Stimulated activated naive CD8-positive, alpha-beta T cell treated with anti-CD3 and anti-CD28 coated beads, Interleukin-15, Interleukin-2, amounts not matched to agents 100 ng/mL and 50 ng/mL, for 24 hours (primary cell): ENCODE measurements around the gene SPATA13.

Source experiments
- H3K27ac Mint-ChIP-seq: one replicate; pipeline ENCODE4 v1.8.0; 2021; ENCODE audit warnings: mild to moderate bottlenecking, mixed read lengths
- H3K27me3 Mint-ChIP-seq: one replicate; pipeline ENCODE4 v1.8.0; 2021; ENCODE audit warnings: mixed read lengths
- H3K36me3 Mint-ChIP-seq: one replicate; pipeline ENCODE4 v1.8.0; 2021; ENCODE audit warnings: low read depth, mixed read lengths
- H3K4me1 Mint-ChIP-seq: one replicate; pipeline ENCODE4 v1.8.0; 2021; ENCODE audit warnings: low read depth, mixed read lengths
- H3K4me3 Mint-ChIP-seq: one replicate; pipeline ENCODE4 v1.8.0; 2021; ENCODE audit warnings: mild to moderate bottlenecking, mixed read lengths
- H3K9me3 Mint-ChIP-seq: one replicate; pipeline ENCODE4 v1.8.0; 2021; ENCODE audit warnings: mixed read lengths

The SPATA13 gene

DNA sequence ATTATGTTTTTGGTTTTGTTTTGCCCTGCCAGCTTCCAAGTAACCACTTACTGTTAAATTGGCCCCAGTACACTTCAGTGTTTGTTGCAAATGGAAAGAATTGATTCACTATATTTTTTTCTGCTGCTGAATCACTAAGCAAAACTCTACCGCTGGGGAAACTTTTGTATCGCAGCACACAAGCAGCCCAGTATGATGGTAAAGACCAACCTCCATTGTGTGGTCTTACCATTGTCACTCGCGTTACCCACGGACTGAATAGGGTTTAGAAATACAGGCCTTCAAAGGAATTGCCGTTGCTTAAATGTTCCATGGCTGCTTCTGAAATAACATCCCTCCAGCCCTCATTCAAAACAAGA is 7.9 kb downstream of the SPATA13 start:
- Mint-ChIP-seq H3K36me3 (peaks cover 58% of the 10 kb centered on the region), H3K4me1 (peaks cover 40% of the 10 kb centered on the region), H3K27me3 (peaks cover 2% of the 10 kb centered on the region), H3K27ac (peak overlapping the region; percentile 26), H3K9me3 (no peaks in the 10 kb centered on the region), H3K4me3 (no peak overlapping the region)

DNA sequence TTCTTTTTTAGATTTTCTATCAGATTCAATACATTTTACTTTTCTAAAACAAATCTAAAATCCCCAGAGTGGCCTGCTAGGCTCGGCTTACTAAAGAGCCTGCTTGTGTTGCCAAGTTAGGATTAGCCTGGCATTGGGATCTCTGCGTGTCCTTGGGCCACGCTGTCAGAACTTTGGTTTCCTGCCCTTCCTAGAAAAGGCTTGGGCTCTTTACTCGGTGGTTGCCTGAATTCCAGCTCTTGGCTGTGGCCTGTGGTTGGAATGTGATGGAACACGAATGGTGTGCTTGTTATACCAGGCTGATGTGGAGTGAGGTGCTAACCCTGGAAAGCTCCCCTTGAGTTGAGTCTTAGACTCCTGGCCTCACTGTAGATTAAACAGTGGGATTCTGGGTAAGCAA is 8.5 kb downstream of the SPATA13 start:
- Mint-ChIP-seq H3K27me3 (no peaks in the 10 kb centered on the region), H3K27ac (peak overlapping the region; percentile 72), H3K36me3 (peaks cover 61% of the 10 kb centered on the region), H3K4me1 (peaks cover 46% of the 10 kb centered on the region), H3K4me3 (no peak overlapping the region), H3K9me3 (no peaks in the 10 kb centered on the region)

DNA sequence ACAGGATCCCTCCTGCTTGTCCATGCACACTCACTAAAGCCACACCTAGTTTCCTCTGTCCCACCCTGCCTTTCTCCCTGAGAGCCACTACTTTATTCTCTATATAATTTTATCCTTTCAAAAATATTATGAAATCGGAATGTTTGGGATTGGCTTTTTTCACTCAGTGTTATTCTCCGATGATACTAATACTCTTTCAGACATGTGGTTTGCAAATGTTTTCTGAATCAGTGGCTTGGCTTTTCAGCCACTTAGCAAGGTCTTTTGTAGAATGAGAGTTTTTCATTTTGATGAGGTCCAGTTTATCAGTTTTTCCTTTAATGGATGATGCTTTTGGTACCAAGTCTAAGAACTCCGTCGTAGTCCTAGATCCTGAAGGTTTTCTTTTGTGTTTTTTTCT is 11.6 kb downstream of the SPATA13 start:
- Mint-ChIP-seq H3K27ac (no peak overlapping the region), H3K4me3 (no peak overlapping the region), H3K4me1 (peaks cover 67% of the 10 kb centered on the region), H3K27me3 (no peaks in the 10 kb centered on the region), H3K36me3 (peaks cover 43% of the 10 kb centered on the region), H3K9me3 (no peaks in the 10 kb centered on the region)

DNA sequence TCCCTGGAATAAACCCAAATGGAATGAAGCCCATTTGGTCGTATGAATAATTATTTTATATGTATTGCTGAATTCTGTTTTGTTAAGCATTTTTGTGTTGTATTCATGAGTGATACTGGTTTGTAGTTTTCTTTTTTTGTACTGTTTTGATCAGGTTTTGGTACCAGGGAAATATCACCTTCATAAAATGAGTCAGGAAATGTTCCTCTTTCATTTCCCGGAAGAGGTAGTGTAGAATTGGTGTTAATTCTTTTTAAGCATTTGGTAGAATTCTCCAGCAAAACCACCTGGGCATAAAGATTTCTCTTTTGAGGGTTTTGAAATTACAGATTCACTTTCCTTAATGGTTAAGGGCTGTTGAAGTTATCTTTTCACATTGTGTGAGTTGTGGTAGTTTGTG is 13.3 kb downstream of the SPATA13 start:
- peak overlapping the region; percentile 19 for H3K4me3 Mint-ChIP-seq

DNA sequence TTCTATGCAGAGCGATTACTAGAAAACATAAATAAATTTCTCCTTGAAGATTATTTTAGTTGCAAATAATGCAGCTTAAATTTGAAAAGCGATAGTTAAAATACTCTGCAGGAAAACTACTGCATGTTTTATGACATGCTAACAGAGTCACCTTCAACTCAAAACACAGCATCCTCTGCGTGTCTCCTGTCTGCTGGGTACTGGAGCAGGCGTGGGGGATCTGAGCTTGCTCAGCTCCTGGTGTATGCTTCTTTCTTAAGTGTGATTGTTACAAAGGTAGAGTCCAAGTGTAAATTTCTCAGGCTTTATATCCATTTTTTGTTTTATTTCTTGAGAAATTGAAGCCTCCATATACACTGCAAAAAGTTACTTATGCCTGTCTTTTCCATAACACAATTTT is 15.3 kb downstream of the SPATA13 start:
- H3K4me1 Mint-ChIP-seq: peaks cover 64% of the 10 kb centered on the region

More for the DNA sequence above, 13.3 kb downstream of the SPATA13 start:
- Mint-ChIP-seq H3K36me3 (peaks cover 39% of the 10 kb centered on the region), H3K27ac (peak overlapping the region; percentile 80), H3K9me3 (no peaks in the 10 kb centered on the region), H3K4me1 (peaks cover 64% of the 10 kb centered on the region), H3K27me3 (no peaks in the 10 kb centered on the region)

DNA sequence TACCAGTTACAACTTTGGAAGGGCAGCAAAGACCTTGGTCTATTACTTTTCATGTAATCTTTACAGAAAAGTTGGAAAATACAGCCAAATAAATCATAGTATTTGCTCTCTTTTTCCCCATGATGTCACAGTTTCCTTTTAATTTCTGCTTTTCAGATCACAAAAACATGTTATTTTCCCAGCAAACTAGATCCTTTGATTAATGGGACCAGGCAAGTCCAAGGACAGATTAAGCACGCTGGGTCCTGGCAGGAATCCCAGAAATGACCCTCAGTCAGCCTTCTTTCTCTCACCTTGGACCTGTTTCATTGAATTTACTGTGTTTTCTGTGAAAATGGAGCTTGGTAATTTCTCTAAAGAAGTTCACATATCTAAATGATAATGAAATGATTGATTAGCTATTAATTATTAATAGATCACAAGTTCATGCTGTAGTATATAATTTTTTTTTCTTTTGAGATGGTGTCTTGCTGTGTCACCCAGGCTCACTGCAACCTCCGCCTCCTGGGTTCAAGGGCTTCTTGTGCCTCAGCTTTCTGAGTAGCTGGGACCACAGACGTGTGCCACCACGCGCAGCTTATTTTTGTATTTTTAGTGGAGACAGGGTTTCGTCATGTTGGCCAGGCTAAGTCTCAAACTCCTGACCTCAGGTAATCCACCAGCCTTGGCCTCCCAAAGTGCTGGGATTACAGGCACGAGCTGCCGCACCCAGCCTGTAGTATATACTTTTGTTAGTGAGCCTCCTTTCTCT is 16.0 kb downstream of the SPATA13 start:
- no peak overlapping the region for H3K4me3 Mint-ChIP-seq
- peaks cover 64% of the 10 kb centered on the region for H3K4me1 Mint-ChIP-seq
- H3K36me3 Mint-ChIP-seq: peaks cover 30% of the 10 kb centered on the region
- H3K9me3 Mint-ChIP-seq: peaks cover 6% of the 10 kb centered on the region
- H3K27ac Mint-ChIP-seq: no peak overlapping the region
- no peaks in the 10 kb centered on the region for H3K27me3 Mint-ChIP-seq

More for the DNA sequence above, 15.3 kb downstream of the SPATA13 start:
- peaks cover 37% of the 10 kb centered on the region for H3K36me3 Mint-ChIP-seq
- no peak overlapping the region for H3K4me3 Mint-ChIP-seq
- H3K9me3 Mint-ChIP-seq: peaks cover 6% of the 10 kb centered on the region
- H3K27ac Mint-ChIP-seq: no peak overlapping the region
- no peaks in the 10 kb centered on the region for H3K27me3 Mint-ChIP-seq

DNA sequence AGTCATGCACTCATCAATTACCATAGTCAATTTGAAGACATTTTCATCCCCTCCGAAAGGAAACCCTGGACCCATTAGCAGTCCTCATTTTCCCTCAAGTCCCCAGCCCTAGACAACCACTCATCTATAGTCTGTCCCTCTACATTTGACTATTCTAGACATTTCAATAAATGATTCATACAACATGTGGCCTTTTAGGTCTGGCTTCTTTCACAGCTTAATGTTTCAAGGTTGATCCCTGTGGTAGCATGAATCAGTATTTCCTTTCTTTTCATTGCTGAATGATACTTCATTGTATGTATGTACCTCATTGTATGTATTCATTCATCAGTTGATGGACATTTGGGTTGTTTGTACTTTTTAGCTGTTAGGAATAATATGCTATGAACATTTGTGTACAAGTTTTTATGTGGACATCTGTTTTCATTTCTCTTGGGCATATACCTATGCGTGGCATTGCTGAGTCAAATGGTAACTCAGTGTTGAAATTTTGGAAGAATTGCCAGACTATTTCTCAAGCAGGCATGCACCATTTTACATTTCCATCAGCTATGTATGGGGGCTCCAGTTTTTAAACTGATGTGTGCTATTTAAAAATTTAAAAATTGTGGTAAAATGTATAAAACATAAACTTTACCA is 18.4 kb downstream of the SPATA13 start:
- no peaks in the 10 kb centered on the region for H3K27me3 Mint-ChIP-seq
- peaks cover 56% of the 10 kb centered on the region for H3K4me1 Mint-ChIP-seq
- H3K9me3 Mint-ChIP-seq: peaks cover 11% of the 10 kb centered on the region
- no peak overlapping the region for H3K4me3 Mint-ChIP-seq
- H3K27ac Mint-ChIP-seq: peak overlapping the region; percentile 78
- H3K36me3 Mint-ChIP-seq: peaks cover 18% of the 10 kb centered on the region

- peak overlapping the region; percentile 74 for H3K27ac Mint-ChIP-seq
- H3K4me3 Mint-ChIP-seq: no peak overlapping the region
- H3K9me3 Mint-ChIP-seq: peaks cover 11% of the 10 kb centered on the region
- H3K27me3 Mint-ChIP-seq: no peaks in the 10 kb centered on the region
- peaks cover 18% of the 10 kb centered on the region for H3K36me3 Mint-ChIP-seq
- peaks cover 52% of the 10 kb centered on the region for H3K4me1 Mint-ChIP-seq
Measured at GRCh38 chr13:24179486-24179850, 18.9 kb downstream of the SPATA13 start.

DNA sequence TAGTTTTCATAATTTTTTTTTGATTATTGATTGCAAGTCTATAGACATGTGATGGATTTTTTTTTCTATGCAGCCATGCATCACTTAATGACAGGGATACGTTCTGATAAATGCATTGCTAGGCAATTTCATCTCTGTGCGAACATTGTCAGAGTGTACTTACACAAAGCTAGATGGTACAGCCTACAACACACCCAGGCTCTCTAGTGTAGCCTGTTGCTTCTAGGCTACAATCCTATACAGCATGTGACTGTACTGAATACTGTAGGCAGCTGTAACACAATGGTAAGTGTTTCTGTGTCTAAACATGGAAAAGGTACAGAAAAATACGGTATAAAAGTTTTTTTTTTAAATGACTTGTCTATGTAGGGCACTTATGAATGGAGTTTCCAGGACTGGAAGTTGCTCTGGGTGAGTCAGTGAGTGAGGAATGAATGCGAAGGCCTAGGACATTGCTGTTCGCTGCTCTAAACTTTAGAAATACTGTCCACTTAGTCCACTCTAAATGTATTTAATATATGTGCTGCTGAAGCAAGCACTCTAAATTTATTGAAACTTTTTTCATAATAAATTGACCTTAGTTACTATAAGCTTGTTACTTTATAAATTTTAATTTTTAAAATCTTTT is 20.3 kb downstream of the SPATA13 start:
- Mint-ChIP-seq H3K27ac (no peak overlapping the region), H3K9me3 (peaks cover 11% of the 10 kb centered on the region), H3K4me1 (peaks cover 44% of the 10 kb centered on the region), H3K4me3 (no peak overlapping the region), H3K36me3 (peaks cover 18% of the 10 kb centered on the region), H3K27me3 (no peaks in the 10 kb centered on the region)

GRCh38 chr13:24181991-24182702 is 21.6 kb downstream of the SPATA13 start:
- Mint-ChIP-seq H3K27me3 (no peaks in the 10 kb centered on the region), H3K36me3 (peaks cover 18% of the 10 kb centered on the region), H3K4me1 (peaks cover 51% of the 10 kb centered on the region), H3K9me3 (peaks cover 11% of the 10 kb centered on the region), H3K27ac (no peak overlapping the region), H3K4me3 (no peak overlapping the region)

GRCh38 chr13:24182703-24183081 is 22.2 kb downstream of the SPATA13 start:
- H3K4me3 Mint-ChIP-seq: no peak overlapping the region
- H3K27ac Mint-ChIP-seq: no peak overlapping the region
- H3K9me3 Mint-ChIP-seq: peaks cover 11% of the 10 kb centered on the region
- peaks cover 18% of the 10 kb centered on the region for H3K36me3 Mint-ChIP-seq
- H3K4me1 Mint-ChIP-seq: peaks cover 56% of the 10 kb centered on the region
- H3K27me3 Mint-ChIP-seq: no peaks in the 10 kb centered on the region

DNA sequence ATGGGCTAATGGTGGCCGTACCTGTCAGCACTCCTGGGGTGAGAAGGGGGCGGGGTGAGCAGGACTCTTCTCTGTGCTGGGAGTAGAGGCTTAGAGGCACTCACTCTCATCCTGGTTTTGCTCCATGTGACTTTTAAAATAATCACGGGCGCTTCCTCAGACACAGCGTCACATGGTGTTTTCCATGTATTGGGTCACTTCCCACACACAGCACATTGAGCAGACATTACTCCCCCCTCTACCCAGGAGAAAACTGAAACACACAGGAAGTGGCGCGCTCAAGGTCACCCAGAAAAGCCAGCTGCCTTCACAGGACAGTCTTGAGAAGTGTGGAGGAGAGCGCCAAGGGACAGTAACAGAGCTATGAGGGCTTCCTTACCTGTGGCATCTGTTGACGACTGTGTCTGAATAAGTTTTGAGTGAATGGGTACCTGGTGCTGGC is 23.2 kb downstream of the SPATA13 start:
- Mint-ChIP-seq H3K4me3 (no peak overlapping the region), H3K27ac (no peak overlapping the region), H3K36me3 (peaks cover 13% of the 10 kb centered on the region), H3K9me3 (peaks cover 11% of the 10 kb centered on the region), H3K27me3 (no peaks in the 10 kb centered on the region), H3K4me1 (peaks cover 54% of the 10 kb centered on the region)

GRCh38 chr13:24184265-24184841 is 23.8 kb downstream of the SPATA13 start:
- Mint-ChIP-seq H3K4me3 (no peak overlapping the region), H3K4me1 (peaks cover 52% of the 10 kb centered on the region), H3K36me3 (peaks cover 13% of the 10 kb centered on the region), H3K27me3 (no peaks in the 10 kb centered on the region), H3K27ac (no peak overlapping the region), H3K9me3 (peaks cover 11% of the 10 kb centered on the region)

DNA sequence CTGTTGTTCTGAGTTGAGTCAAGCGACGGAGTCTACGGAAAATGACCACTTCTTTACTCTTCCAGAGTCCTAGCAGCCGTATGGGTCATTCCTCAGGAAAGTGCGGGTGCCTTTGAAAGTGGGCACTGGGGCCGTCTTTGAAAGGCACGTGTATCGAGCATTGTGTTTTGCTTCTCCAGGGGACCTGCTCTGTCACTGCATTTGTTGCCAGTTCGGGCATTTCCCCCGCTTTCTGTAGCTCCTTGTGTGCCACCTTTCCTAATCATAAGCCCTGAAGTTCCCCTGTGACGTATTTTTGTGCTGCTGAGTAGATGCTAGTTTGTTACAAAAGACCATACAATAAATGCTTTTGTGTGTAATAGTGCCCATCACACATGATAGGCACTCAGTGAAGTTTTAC is 24.4 kb downstream of the SPATA13 start:
- Mint-ChIP-seq H3K4me3 (no peak overlapping the region), H3K27me3 (no peaks in the 10 kb centered on the region), H3K4me1 (peaks cover 47% of the 10 kb centered on the region), H3K36me3 (peaks cover 8% of the 10 kb centered on the region), H3K9me3 (peaks cover 6% of the 10 kb centered on the region), H3K27ac (no peak overlapping the region)
